DOHH2 (cell line): ENCODE measurements around the gene OLFM1.
"Not testable (repeated sequence)": the region's sequence is repeated elsewhere in the genome, so short reads cannot be mapped to it uniquely, and the experiment has no call there.

Source experiments
- H3F3A ChIP-seq: fragments of 200-600 bp; sonication (generic), shearing (Covaris generic); 2 replicates; pipeline ENCODE4 v1.6.0; 2016; ENCODE audit warnings: antibody characterized with exemption, mild to moderate bottlenecking; ENCODE audit not compliant: control insufficient read depth, insufficient read depth
- H3K27ac ChIP-seq: fragments of 200-600 bp; sonication (generic); 2 replicates; pipeline ENCODE4 v1.5.1; 2014; ENCODE audit warnings: low read depth, mild to moderate bottlenecking, low read length, moderate library complexity
- H3K27me3 ChIP-seq: fragments of 200-600 bp; sonication (generic); 2 replicates; pipeline ENCODE4 v1.6.1; 2014; ENCODE audit warnings: mild to moderate bottlenecking, low read length, mixed read lengths; ENCODE audit not compliant: control insufficient read depth
- H3K36me3 ChIP-seq: fragments of 200-600 bp; sonication (generic); 2 replicates; pipeline ENCODE4 v1.6.1; 2014; ENCODE audit warnings: mild to moderate bottlenecking, low read length, moderate library complexity, mixed read lengths; ENCODE audit not compliant: control insufficient read depth
- H3K4me1 ChIP-seq: fragments of 200-600 bp; sonication (generic); 2 replicates; pipeline ENCODE4 v1.6.1; 2014; ENCODE audit warnings: mild to moderate bottlenecking, low read length, mixed read lengths; ENCODE audit not compliant: control insufficient read depth
- H3K4me2 ChIP-seq: fragments of 200-600 bp; sonication (generic); 2 replicates; pipeline ENCODE4 v1.6.0; 2014; ENCODE audit warnings: mild to moderate bottlenecking, low read length, moderate library complexity
- H3K4me3 ChIP-seq: fragments of 200-600 bp; sonication (generic); 2 replicates; pipeline ENCODE4 v1.5.1; 2014; ENCODE audit warnings: mild to moderate bottlenecking, low read length, mixed read lengths
- H3K79me2 ChIP-seq: fragments of 200-600 bp; sonication (generic); 2 replicates; pipeline ENCODE4 v1.6.1; 2014; ENCODE audit warnings: mild to moderate bottlenecking, low read length, mixed read lengths; ENCODE audit not compliant: control insufficient read depth
- H3K9me2 ChIP-seq: fragments of 200-600 bp; sonication (generic); replicated peaks from 2 replicates; pipeline ENCODE4 v1.6.1; 2014; ENCODE audit warnings: mild to moderate bottlenecking, low read length, mixed read lengths; ENCODE audit not compliant: control insufficient read depth
- H3K9me3 ChIP-seq: fragments of 200-600 bp; sonication (generic); 2 replicates; pipeline ENCODE4 v1.6.1; 2014; ENCODE audit warnings: antibody characterized with exemption, low read length, mixed read lengths; ENCODE audit not compliant: control insufficient read depth, insufficient read depth
- H4K20me1 ChIP-seq: fragments of 200-600 bp; sonication (generic); 2 replicates; pipeline ENCODE4 v1.6.0; 2014; ENCODE audit warnings: low read depth, mild to moderate bottlenecking, antibody characterized with exemption, low read length, moderate library complexity; ENCODE audit not compliant: control insufficient read depth, insufficient read depth
- CTCF ChIP-seq: fragments of 200-600 bp; sonication (generic); IDR thresholded peaks from one replicate; pipeline ENCODE4 v1.5.1; 2014; ENCODE audit warnings: antibody characterized with exemption, mild to moderate bottlenecking, low read depth, low read length; ENCODE audit not compliant: poor library complexity, severe bottlenecking
- EZH2phosphoT487 ChIP-seq: fragments of 200-600 bp; sonication (generic); IDR thresholded peaks from 2 replicates; pipeline ENCODE4 v1.6.1; 2017; ENCODE audit warnings: borderline replicate concordance, mild to moderate bottlenecking, antibody characterized with exemption, low read length, moderate library complexity, mixed read lengths

OLFM1 gene

GRCh38 chr9:135160862-135161261 is 73.4 kb downstream of the OLFM1 start:
- Histone ChIP-seq H3K4me3 (no peak overlapping the region), H3K4me2 (no peak overlapping the region), H3K9me2 (no peaks in the 10 kb centered on the region), H3K9me3 (no peaks in the 10 kb centered on the region), H3K27me3 (no peaks in the 10 kb centered on the region), H3K27ac (no peak overlapping the region), H3F3A (no peaks in the 10 kb centered on the region), H3K4me1 (no peaks in the 10 kb centered on the region), H3K36me3 (no peaks in the 10 kb centered on the region), H3K79me2 (no peaks in the 10 kb centered on the region), H4K20me1 (no peaks in the 10 kb centered on the region)
- TF ChIP-seq EZH2phosphoT487: no peak

GRCh38 chr9:135162599-135162998 is 75.1 kb downstream of the OLFM1 start:
- H3K27me3 ChIP-seq, H3K79me2 ChIP-seq, H3K4me1 ChIP-seq, H3K9me2 ChIP-seq, H4K20me1 ChIP-seq, H3K27ac ChIP-seq, H3K36me3 ChIP-seq, H3K4me3 ChIP-seq, H3K4me2 ChIP-seq, H3K9me3 ChIP-seq, H3F3A ChIP-seq: not testable (repeated sequence)

- H3K27ac ChIP-seq: no peak overlapping the region
- no peaks in the 10 kb centered on the region for H3K36me3 ChIP-seq
- no peaks in the 10 kb centered on the region for H3K27me3 ChIP-seq
Observed at GRCh38 chr9:135163023-135163780, 75.7 kb downstream of the OLFM1 start.

GRCh38 chr9:135164036-135164435 is 76.6 kb downstream of the OLFM1 start:
- Histone ChIP-seq H3K27me3 (no peaks in the 10 kb centered on the region), H3F3A (no peaks in the 10 kb centered on the region), H3K4me3 (no peak overlapping the region), H3K79me2 (no peaks in the 10 kb centered on the region), H3K9me3 (no peaks in the 10 kb centered on the region), H3K36me3 (no peaks in the 10 kb centered on the region), H3K9me2 (no peaks in the 10 kb centered on the region), H3K4me1 (no peaks in the 10 kb centered on the region), H3K27ac (no peak overlapping the region), H3K4me2 (no peak overlapping the region), H4K20me1 (no peaks in the 10 kb centered on the region)
- TF ChIP-seq CTCF (no peak), EZH2phosphoT487 (no peak)

More at GRCh38 chr9:135163023-135163780, 75.7 kb downstream of the OLFM1 start:
- no peaks in the 10 kb centered on the region for H3K9me3 ChIP-seq
- TF ChIP-seq CTCF (no peak), EZH2phosphoT487 (no peak)
- no peaks in the 10 kb centered on the region for H3K79me2 ChIP-seq
- H3K4me1 ChIP-seq: no peaks in the 10 kb centered on the region
- H3F3A ChIP-seq: no peaks in the 10 kb centered on the region
- H3K4me2 ChIP-seq: no peak overlapping the region
- H4K20me1 ChIP-seq: no peaks in the 10 kb centered on the region
- no peaks in the 10 kb centered on the region for H3K9me2 ChIP-seq
- no peak overlapping the region for H3K4me3 ChIP-seq
